RWPE2 (cell line): ENCODE data around the gene OGG1.

Experiments
- ATAC-seq: fragments of 200-7000 bp; cut with Tn5 transposase; 3 replicates; pipeline ENCODE4 v1.9.1; 2021; ENCODE audit warnings: low read depth
- DNase-seq: peaks from one replicate; pipeline ENCODE4 v3.0.0-alpha.2; 2020; ENCODE audit warnings: low spot score
- H3K27ac ChIP-seq: fragments of 450-650 bp; 2 replicates; pipeline ENCODE4 v1.5.1; 2017; ENCODE audit warnings: mild to moderate bottlenecking; ENCODE audit not compliant: poor library complexity, severe bottlenecking
- H3K27me3 ChIP-seq: fragments of 250-450 bp; sonication (Bioruptor Pico); 2 replicates; pipeline ENCODE4 v1.5.1; 2021; ENCODE audit warnings: mild to moderate bottlenecking, moderate library complexity; ENCODE audit not compliant: insufficient read depth, poor library complexity, severe bottlenecking
- H3K36me3 ChIP-seq: fragments of 250-450 bp; sonication (Bioruptor Pico); 2 replicates; pipeline ENCODE4 v1.5.1; 2020; ENCODE audit warnings: low read depth, mild to moderate bottlenecking, moderate library complexity
- H3K4me1 ChIP-seq: fragments of 250-450 bp; sonication (Bioruptor Pico); 2 replicates; pipeline ENCODE4 v1.5.1; 2021; ENCODE audit warnings: mild to moderate bottlenecking, moderate library complexity; ENCODE audit not compliant: insufficient read depth, poor library complexity, severe bottlenecking
- H3K4me3 ChIP-seq: fragments of 250-450 bp; sonication (Bioruptor Pico); 2 replicates; pipeline ENCODE4 v1.5.1; 2021; ENCODE audit warnings: mild to moderate bottlenecking, moderate library complexity; ENCODE audit not compliant: severe bottlenecking
- H3K9me3 ChIP-seq: fragments of 250-450 bp; sonication (Bioruptor Pico); 2 replicates; pipeline ENCODE4 v1.5.1; 2021; ENCODE audit warnings: mild to moderate bottlenecking, moderate library complexity; ENCODE audit not compliant: severe bottlenecking
- CTCF ChIP-seq: fragments of 450-650 bp; IDR thresholded peaks from one replicate; pipeline ENCODE4 v1.5.1; 2017; ENCODE audit warnings: mild to moderate bottlenecking, moderate library complexity; ENCODE audit not compliant: poor library complexity, severe bottlenecking

OGG1 gene

GRCh38 chr3:9749645-9750555 is at the start of gene OGG1:
TSS of gene OGG1 (plus strand) at chr3:9749952. CDS start at chr3:9750287, 335 bp downstream.
- Histone ChIP-seq H3K4me1 (peaks cover under 1% of the 10 kb centered on the region), H3K4me3 (peak within 1 kb of the TSS; percentile 42), H3K9me3 (no peaks in the 10 kb centered on the region), H3K27me3 (no peaks in the 10 kb centered on the region), H3K36me3 (peaks cover 40% of the 10 kb centered on the region), H3K27ac (peak within 1 kb of the TSS; percentile 51)
- no peak for TF ChIP-seq CTCF
- DNase-seq: peak; percentile 97
- peak; percentile 95 for ATAC-seq

DNA sequence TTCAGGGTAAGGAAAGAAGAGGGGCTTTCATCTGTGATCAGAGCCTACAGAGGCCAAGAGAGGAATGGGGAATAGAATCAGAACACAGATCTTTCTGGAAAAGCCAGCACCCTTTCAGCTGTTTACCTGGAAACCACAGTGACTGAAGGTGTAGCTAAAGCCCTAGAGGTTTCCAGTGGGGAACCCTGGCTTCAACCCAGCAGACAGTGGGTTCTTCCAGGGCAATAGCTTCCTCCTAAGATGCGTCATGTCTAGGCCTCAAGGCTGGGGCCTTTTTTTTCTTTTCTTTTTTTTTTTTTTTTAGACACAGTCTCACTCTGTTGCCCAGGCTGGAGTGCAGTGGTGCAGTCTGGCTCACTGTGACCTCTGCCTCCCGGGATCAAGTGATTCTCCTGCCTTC is 49.2 kb upstream of the OGG1 start:
- H3K36me3 ChIP-seq: no peaks in the 10 kb centered on the region
- no peak overlapping the region for H3K4me3 ChIP-seq
- no peak overlapping the region for H3K27ac ChIP-seq
- H3K9me3 ChIP-seq: no peaks in the 10 kb centered on the region
- no peaks in the 10 kb centered on the region for H3K4me1 ChIP-seq
- H3K27me3 ChIP-seq: peaks cover 8% of the 10 kb centered on the region
- ATAC-seq (no peak), DNase-seq (no peak)
- no peak for TF ChIP-seq CTCF

- DNase-seq (no peak), ATAC-seq (no peak)
- Histone ChIP-seq H3K36me3 (no peaks in the 10 kb centered on the region), H3K4me1 (no peaks in the 10 kb centered on the region), H3K9me3 (no peaks in the 10 kb centered on the region), H3K4me3 (no peak overlapping the region), H3K27me3 (peaks cover 8% of the 10 kb centered on the region), H3K27ac (no peak overlapping the region)
- no peak for TF ChIP-seq CTCF
Measured at GRCh38 chr3:9701006-9701405, 48.7 kb upstream of the OGG1 start.

DNA sequence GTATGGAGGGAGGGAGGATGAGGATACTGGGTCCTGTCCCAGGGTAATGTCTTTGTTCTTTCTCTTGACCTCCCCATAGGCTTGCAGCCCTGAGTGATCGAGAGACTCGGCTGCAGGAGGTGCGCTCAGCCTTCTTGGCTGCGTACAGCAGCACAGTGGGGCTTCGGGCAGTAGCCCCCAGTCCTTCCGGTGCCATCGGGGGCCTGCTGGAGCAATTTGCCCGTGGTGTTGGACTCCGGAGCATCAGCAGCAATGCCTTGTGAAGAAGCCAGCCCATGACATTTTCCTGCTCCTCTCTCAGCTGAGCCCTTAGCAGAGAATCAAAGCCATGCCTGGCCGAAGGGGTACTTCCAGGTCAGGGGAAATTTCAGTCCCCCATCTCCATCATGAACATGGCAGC is 48.0 kb upstream of the OGG1 start:
- no peaks in the 10 kb centered on the region for H3K36me3 ChIP-seq
- no peak for TF ChIP-seq CTCF
- DNase-seq (no peak), ATAC-seq (no peak)
- H3K9me3 ChIP-seq: no peaks in the 10 kb centered on the region
- H3K4me1 ChIP-seq: no peaks in the 10 kb centered on the region
- H3K27me3 ChIP-seq: peaks cover 8% of the 10 kb centered on the region
- no peak overlapping the region for H3K27ac ChIP-seq
- no peak overlapping the region for H3K4me3 ChIP-seq

GRCh38 chr3:9703240-9703639 is 46.5 kb upstream of the OGG1 start:
- no peak overlapping the region for H3K27ac ChIP-seq
- H3K9me3 ChIP-seq: no peaks in the 10 kb centered on the region
- H3K27me3 ChIP-seq: peaks cover 8% of the 10 kb centered on the region
- H3K4me1 ChIP-seq: no peaks in the 10 kb centered on the region
- no peaks in the 10 kb centered on the region for H3K36me3 ChIP-seq
- ATAC-seq (no peak), DNase-seq (no peak)
- no peak overlapping the region for H3K4me3 ChIP-seq
- TF ChIP-seq CTCF: no peak
